Stimulated activated CD8-positive, alpha-beta memory T cell treated with anti-CD3 and anti-CD28 coated beads, Interleukin-7, amount 100 ng/mL, for 48 hours (primary cell): ENCODE measurements around the gene RDH14.

Experiments
- DNase-seq, 2 donors: peaks; one replicate each; pipeline ENCODE4 v3.0.0-alpha.2; 2020; ENCODE audit warnings: low read depth in 1 of 2; ENCODE audit errors: extremely low read depth in 1 of 2

The RDH14 gene

GRCh38 chr2:18578033-18578432 lies 17.6 kb upstream of the RDH14 start:
- no peak for DNase-seq

GRCh38 chr2:18566145-18566769 lies 5.8 kb upstream of the RDH14 start:
- DNase-seq, result no peak

GRCh38 chr2:18560797-18561085 lies 288 bp upstream of the RDH14 start:
- no peak for DNase-seq

GRCh38 chr2:18559531-18560030 lies 872 bp downstream of the RDH14 start:
- no peak for DNase-seq

GRCh38 chr2:18558458-18558857 lies 2.0 kb downstream of the RDH14 start:
- no peak for DNase-seq

GRCh38 chr2:18557121-18557520 lies 3.3 kb downstream of the RDH14 start:
- no peak for DNase-seq

- no peak for DNase-seq
These were observed 7.9 kb downstream of the RDH14 start for GRCh38 chr2:18552351-18553077.

- DNase-seq, result no peak
These were observed 8.8 kb downstream of the RDH14 start for GRCh38 chr2:18551623-18552022.

GRCh38 chr2:18551169-18551568 lies 9.3 kb downstream of the RDH14 start:
- DNase-seq, result no peak

GRCh38 chr2:18550433-18550832 lies 10.0 kb downstream of the RDH14 start:
- DNase-seq, result no peak

GRCh38 chr2:18549083-18549482 lies 11.4 kb downstream of the RDH14 start:
- no peak for DNase-seq

- no peak for DNase-seq
These were observed 11.8 kb downstream of the RDH14 start for GRCh38 chr2:18548621-18549020.

GRCh38 chr2:18546567-18546966 lies 13.9 kb downstream of the RDH14 start:
- no peak for DNase-seq

- no peak for DNase-seq
These were observed 15.1 kb downstream of the RDH14 start for GRCh38 chr2:18545384-18545783.

GRCh38 chr2:18544171-18544570 lies 16.3 kb downstream of the RDH14 start:
- no peak for DNase-seq

GRCh38 chr2:18540872-18541271 lies 19.6 kb downstream of the RDH14 start:
- no peak for DNase-seq

GRCh38 chr2:18536697-18537096 lies 23.8 kb downstream of the RDH14 start:
- DNase-seq, result no peak

- DNase-seq, result no peak
These were observed 24.4 kb downstream of the RDH14 start for GRCh38 chr2:18536100-18536499.

GRCh38 chr2:18531194-18531593 lies 29.3 kb downstream of the RDH14 start:
- no peak for DNase-seq

GRCh38 chr2:18527822-18528221 lies 32.6 kb downstream of the RDH14 start:
- DNase-seq, result no peak

- DNase-seq, result no peak
These were observed 33.1 kb downstream of the RDH14 start for GRCh38 chr2:18527326-18527725.

- DNase-seq, result no peak
These were observed 34.0 kb downstream of the RDH14 start for GRCh38 chr2:18526429-18526828.

GRCh38 chr2:18525852-18526251 lies 34.6 kb downstream of the RDH14 start:
- DNase-seq, result no peak
